Loucy (cell line): ENCODE results near the gene TOLLIP.

ENCODE experiments used
- H2AFZ ChIP-seq: fragments of 200-600 bp; sonication (generic); 2 replicates; pipeline ENCODE4 v1.6.0; 2016; ENCODE audit warnings: antibody characterized with exemption, mild to moderate bottlenecking, low read length, moderate library complexity
- H3F3A ChIP-seq: fragments of 200-600 bp; 2 replicates; pipeline ENCODE4 v1.6.0; 2016; ENCODE audit warnings: antibody characterized with exemption, low read depth, mild to moderate bottlenecking
- H3K27me3 ChIP-seq: fragments of 200-600 bp; sonication (generic); 2 replicates; pipeline ENCODE4 v1.6.1; 2014; ENCODE audit warnings: low read length, mild to moderate bottlenecking; ENCODE audit not compliant: insufficient read depth, poor library complexity, severe bottlenecking
- H3K36me3 ChIP-seq: fragments of 200-600 bp; sonication (generic); 2 replicates; pipeline ENCODE4 v1.6.1; 2016; ENCODE audit warnings: low read length; ENCODE audit not compliant: insufficient read depth
- H3K4me1 ChIP-seq: fragments of 200-600 bp; sonication (generic); 2 replicates; pipeline ENCODE4 v1.5.1; 2014; ENCODE audit warnings: low read length, mild to moderate bottlenecking; ENCODE audit not compliant: insufficient read depth, poor library complexity, severe bottlenecking
- H3K4me2 ChIP-seq: fragments of 200-600 bp; sonication (generic); 2 replicates; pipeline ENCODE4 v1.6.0; 2014; ENCODE audit warnings: antibody characterized with exemption, low read length, low read depth, mild to moderate bottlenecking; ENCODE audit not compliant: poor library complexity, severe bottlenecking
- H3K4me3 ChIP-seq: fragments of 200-600 bp; sonication (generic); 2 replicates; pipeline ENCODE4 v1.5.1; 2014; ENCODE audit warnings: low read length, mild to moderate bottlenecking, mixed read lengths; ENCODE audit not compliant: poor library complexity, severe bottlenecking
- H3K79me2 ChIP-seq: fragments of 200-600 bp; sonication (generic); 2 replicates; pipeline ENCODE4 v1.6.1; 2014; ENCODE audit warnings: low read length; ENCODE audit not compliant: insufficient read depth
- H3K9ac ChIP-seq: fragments of 200-600 bp; sonication (generic); 2 replicates; pipeline ENCODE4 v1.6.0; 2014; ENCODE audit warnings: mild to moderate bottlenecking, low read depth, low read length, moderate library complexity; ENCODE audit not compliant: poor library complexity, severe bottlenecking
- H3K9me2 ChIP-seq: fragments of 200-600 bp; sonication (generic); replicated peaks from 2 replicates; pipeline ENCODE4 v1.6.1; 2016; ENCODE audit warnings: low read depth, low read length, mixed read lengths
- H3K9me3 ChIP-seq: fragments of 200-600 bp; sonication (generic); 2 replicates; pipeline ENCODE4 v1.6.1; 2014; ENCODE audit warnings: mild to moderate bottlenecking, antibody characterized with exemption, low read length, low read depth; ENCODE audit not compliant: insufficient read depth
- H4K20me1 ChIP-seq: fragments of 200-600 bp; sonication (generic); 2 replicates; pipeline ENCODE4 v1.6.0; 2014; ENCODE audit warnings: antibody characterized with exemption, low read length, mild to moderate bottlenecking; ENCODE audit not compliant: insufficient read depth, poor library complexity, severe bottlenecking
- EZH2phosphoT487 ChIP-seq: fragments of 200-600 bp; IDR thresholded peaks from 2 replicates; pipeline ENCODE4 v1.6.1; 2018; ENCODE audit warnings: antibody characterized with exemption, mild to moderate bottlenecking, moderate library complexity, borderline replicate concordance
- TF ChIP-seq, protein P1 (sequence below): fragments of 200-600 bp; sonication (generic); conservative IDR thresholded peaks from 2 replicates; pipeline ENCODE4 v1.5.1; 2014; ENCODE audit warnings: mild to moderate bottlenecking, antibody characterized with exemption, low read length

Gene TOLLIP

DNA sequence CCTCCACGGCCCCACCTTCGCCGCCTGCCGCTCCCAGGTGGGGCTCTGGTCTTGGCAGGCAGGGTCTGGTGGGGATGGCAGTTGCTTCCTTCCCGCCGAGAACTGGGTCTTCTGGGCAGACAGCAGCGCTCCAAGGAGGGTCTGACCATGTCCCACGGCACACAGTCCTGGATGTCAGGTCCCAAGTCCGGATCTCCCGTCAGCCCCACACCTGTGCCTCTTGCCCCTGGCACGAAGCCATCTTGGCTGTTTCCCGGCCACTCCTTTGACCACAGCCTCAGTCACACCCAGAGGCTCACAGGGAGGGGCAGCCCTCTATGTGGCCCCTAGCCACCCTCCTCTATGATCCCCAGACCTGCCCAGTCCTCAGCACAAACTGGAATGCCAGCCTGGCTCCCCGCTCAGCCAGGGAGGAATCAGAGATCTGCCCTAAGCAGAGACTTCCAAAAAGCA, 72.3 kb downstream of the TOLLIP start:
- Histone ChIP-seq H3K79me2 (no peaks in the 10 kb centered on the region), H3K9me2 (no peaks in the 10 kb centered on the region), H3K4me1 (no peaks in the 10 kb centered on the region), H3K36me3 (no peaks in the 10 kb centered on the region), H4K20me1 (no peaks in the 10 kb centered on the region), H2AFZ (no peak overlapping the region), H3K9me3 (peaks cover 12% of the 10 kb centered on the region; the same call in 1 of the 2 replicates), H3K4me3 (no peak overlapping the region), H3K27me3 (no peaks in the 10 kb centered on the region), H3F3A (no peaks in the 10 kb centered on the region), H3K9ac (no peak overlapping the region), H3K4me2 (no peak overlapping the region)
- TF ChIP-seq EZH2phosphoT487, result no peak
- TF ChIP-seq, protein P1, sequence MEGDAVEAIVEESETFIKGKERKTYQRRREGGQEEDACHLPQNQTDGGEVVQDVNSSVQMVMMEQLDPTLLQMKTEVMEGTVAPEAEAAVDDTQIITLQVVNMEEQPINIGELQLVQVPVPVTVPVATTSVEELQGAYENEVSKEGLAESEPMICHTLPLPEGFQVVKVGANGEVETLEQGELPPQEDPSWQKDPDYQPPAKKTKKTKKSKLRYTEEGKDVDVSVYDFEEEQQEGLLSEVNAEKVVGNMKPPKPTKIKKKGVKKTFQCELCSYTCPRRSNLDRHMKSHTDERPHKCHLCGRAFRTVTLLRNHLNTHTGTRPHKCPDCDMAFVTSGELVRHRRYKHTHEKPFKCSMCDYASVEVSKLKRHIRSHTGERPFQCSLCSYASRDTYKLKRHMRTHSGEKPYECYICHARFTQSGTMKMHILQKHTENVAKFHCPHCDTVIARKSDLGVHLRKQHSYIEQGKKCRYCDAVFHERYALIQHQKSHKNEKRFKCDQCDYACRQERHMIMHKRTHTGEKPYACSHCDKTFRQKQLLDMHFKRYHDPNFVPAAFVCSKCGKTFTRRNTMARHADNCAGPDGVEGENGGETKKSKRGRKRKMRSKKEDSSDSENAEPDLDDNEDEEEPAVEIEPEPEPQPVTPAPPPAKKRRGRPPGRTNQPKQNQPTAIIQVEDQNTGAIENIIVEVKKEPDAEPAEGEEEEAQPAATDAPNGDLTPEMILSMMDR, result no peak

- Histone ChIP-seq H3K9me2 (no peaks in the 10 kb centered on the region), H3K9me3 (peaks cover 12% of the 10 kb centered on the region; the same call in 1 of the 2 replicates), H3K79me2 (no peaks in the 10 kb centered on the region), H3K27me3 (no peaks in the 10 kb centered on the region), H2AFZ (no peak overlapping the region), H3K36me3 (no peaks in the 10 kb centered on the region), H3K9ac (no peak overlapping the region), H3K4me1 (no peaks in the 10 kb centered on the region), H3K4me3 (no peak overlapping the region), H4K20me1 (no peaks in the 10 kb centered on the region), H3K4me2 (no peak overlapping the region), H3F3A (no peaks in the 10 kb centered on the region)
- TF ChIP-seq, protein P1, result no peak
- no peak for TF ChIP-seq EZH2phosphoT487
These were observed 72.9 kb downstream of the TOLLIP start for GRCh38 chr11:1236316-1237127.

GRCh38 chr11:1235901-1236315, 73.5 kb downstream of the TOLLIP start:
- no peaks in the 10 kb centered on the region for H3K27me3 ChIP-seq

More at GRCh38 chr11:1235901-1236315, 73.5 kb downstream of the TOLLIP start:
- Histone ChIP-seq H3K4me1 (no peaks in the 10 kb centered on the region), H3K9ac (no peak overlapping the region), H3K4me3 (no peak overlapping the region), H3K4me2 (no peak overlapping the region), H2AFZ (no peak overlapping the region), H3K36me3 (no peaks in the 10 kb centered on the region), H3F3A (no peaks in the 10 kb centered on the region), H3K79me2 (no peaks in the 10 kb centered on the region), H4K20me1 (no peaks in the 10 kb centered on the region), H3K9me2 (no peaks in the 10 kb centered on the region), H3K9me3 (peaks cover 12% of the 10 kb centered on the region; the same call in 1 of the 2 replicates)
- TF ChIP-seq, protein P1, result no peak
- TF ChIP-seq EZH2phosphoT487, result no peak
